NCI-H526 treated with DMSO at 0.1 percent for 48 hours (cell line): ENCODE data around the gene SLC2A4RG.

Experiments
- DNase-seq: peaks from one replicate; lab custom pipeline; 2025; lab: John Stamatoyannopoulos, UW

SLC2A4RG gene

GRCh38 chr20:63778034-63778752, 38.6 kb downstream of the SLC2A4RG start:
- DNase-seq: no peak

DNA sequence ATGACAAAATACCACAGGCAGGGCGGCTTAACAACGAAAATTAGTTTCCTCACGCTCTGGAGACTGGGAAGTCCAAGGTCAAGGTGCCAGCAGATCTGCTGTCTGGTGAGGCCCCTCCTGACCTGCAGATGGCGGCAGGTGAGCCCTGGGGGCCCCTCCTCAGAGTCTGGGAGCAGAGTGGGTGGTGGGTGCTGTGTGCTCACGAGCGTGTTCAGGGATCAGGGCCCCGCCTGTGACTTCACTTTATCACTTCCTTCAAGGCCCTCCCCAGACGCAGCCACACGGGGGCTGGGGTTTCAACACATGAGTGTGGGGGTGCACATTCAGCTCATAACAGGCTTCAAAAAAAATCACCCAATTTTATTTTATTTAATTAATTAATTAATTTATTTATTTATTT, 39.3 kb downstream of the SLC2A4RG start:
- no peak for DNase-seq

DNA sequence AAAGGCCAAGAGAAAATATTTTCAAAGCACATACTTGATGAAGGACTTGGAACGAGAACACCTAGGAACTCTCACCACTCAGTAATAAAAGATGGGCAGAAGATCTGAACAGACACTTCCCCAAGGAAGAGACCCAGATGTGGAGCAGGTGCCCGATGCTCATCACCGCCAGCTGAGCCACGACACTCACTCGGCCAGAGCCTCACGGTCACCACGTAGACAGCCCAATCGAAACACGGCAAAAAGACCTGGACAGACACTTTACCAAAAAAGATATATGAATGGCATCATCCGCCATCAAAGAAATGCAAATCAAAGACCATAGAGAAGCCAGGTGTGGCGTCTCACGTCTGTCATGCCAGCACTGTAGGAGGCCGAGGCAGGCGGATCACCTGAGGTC, 41.6 kb downstream of the SLC2A4RG start:
- no peak for DNase-seq

GRCh38 chr20:63782051-63782471, 42.5 kb downstream of the SLC2A4RG start:
- no peak for DNase-seq

DNA sequence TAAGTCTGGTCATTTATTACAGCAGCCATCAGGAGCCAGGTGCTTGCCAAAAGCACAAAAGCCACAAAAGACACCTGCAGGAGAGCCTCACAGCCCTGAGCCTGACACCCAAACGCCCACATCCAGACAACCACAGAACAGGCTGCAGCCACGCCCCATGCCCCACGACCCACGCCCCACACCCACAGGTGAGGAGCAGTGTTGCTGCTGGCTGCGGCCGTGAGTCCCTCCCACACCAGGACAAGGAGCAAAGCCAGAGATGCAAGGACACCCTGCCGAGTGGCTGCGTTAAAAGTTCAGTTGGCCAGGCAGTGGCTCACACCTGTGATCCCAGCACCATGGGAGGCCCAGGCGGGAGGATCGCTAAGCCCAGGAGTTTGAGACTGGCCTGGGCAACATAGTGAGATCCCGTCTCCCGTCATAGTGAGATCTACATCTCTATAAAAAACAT, 43.0 kb downstream of the SLC2A4RG start:
- DNase-seq: no peak

GRCh38 chr20:63783970-63784369, 44.4 kb downstream of the SLC2A4RG start:
- no peak for DNase-seq

DNA sequence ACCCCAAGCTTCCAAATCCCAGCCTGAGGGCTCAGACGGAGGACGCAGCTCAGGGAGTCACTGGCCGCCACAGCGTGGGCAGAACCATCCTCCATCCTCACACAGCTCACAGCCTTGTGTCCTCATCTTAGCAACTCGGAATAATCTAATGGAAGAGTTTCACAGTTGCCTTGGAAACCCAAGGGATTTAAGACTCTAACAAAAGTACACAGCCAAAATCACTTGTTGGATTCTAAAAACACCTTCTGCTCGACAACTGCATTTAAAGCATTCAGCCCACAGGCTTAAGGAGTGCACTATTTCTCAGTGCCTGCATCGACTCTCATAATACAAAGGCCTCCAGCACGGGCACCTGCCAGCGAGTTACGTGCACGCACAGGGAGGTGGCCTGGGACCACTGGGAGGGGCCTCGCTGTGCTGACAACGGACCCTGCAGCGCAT, 46.1 kb downstream of the SLC2A4RG start:
- no peak for DNase-seq

GRCh38 chr20:63787302-63787701, 47.7 kb downstream of the SLC2A4RG start:
- no peak for DNase-seq

- no peak for DNase-seq
Measured at GRCh38 chr20:63787749-63788148, 48.2 kb downstream of the SLC2A4RG start.

GRCh38 chr20:63789836-63790571, 50.4 kb downstream of the SLC2A4RG start:
- DNase-seq: no peak

- DNase-seq: no peak
Measured at GRCh38 chr20:63790572-63791168, 51.1 kb downstream of the SLC2A4RG start.

DNA sequence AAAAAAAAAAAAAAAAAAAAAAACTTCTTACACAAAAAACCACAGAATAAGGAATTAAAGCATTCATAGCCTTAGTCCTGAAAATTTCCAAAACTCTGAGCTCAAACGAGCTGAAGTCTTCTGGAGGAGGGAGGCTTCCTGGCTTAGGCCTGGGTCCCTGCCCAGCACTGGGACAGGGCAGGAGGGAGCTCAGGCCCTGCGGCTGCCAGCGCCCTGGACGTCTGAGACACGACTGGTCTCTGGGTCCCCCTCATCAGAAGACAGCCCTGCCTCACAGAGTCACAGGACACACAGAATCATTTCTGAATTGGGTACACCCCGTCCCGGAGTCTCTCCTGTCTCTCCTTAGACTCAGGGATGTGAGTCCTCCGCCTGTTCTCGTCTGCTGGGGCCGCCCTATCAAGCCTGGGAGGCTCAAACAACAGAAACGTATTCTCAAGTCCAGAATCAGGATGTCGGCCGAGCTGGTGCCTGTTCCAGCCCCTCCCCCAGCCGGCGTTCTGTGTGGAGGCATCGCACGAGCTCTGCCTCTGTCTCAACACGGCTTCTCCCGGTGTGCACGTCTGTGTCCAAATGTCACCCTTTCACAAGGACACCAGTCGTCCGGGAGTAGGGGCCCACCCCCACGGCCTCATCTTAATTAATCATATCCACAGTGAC, 52.1 kb downstream of the SLC2A4RG start:
- no peak for DNase-seq

DNA sequence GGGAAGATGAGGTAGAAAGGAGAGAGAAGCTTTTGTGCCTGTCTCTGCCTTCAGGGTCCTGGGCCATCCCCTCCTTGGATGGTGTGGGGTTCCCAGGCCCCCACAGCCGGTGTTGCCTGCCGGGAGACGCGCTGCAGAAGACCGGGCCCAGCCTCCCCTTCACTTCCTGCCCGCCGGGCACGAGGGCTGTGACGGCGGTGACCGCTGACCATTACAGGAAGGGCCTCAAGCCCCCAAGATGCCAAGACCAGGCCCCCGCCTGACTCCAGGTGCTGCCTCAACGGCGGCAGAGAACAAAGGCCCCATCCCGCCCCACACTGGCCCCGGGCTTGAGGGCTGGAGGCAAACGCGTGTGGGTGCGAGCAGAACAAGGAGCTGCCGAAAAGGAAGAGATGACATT, 53.3 kb downstream of the SLC2A4RG start:
- no peak for DNase-seq
